ENCODE measurements around the gene OPN1LW.

- TF ChIP-seq POLR2A (IDR thresholded peaks at IDR 0.05) (no peak), POLR2AphosphoS5 (IDR thresholded peaks at IDR 0.05) (no peak), EP300 (IDR thresholded peaks at IDR 0.05) (no peak)
- TF ChIP-seq, protein P1, sequence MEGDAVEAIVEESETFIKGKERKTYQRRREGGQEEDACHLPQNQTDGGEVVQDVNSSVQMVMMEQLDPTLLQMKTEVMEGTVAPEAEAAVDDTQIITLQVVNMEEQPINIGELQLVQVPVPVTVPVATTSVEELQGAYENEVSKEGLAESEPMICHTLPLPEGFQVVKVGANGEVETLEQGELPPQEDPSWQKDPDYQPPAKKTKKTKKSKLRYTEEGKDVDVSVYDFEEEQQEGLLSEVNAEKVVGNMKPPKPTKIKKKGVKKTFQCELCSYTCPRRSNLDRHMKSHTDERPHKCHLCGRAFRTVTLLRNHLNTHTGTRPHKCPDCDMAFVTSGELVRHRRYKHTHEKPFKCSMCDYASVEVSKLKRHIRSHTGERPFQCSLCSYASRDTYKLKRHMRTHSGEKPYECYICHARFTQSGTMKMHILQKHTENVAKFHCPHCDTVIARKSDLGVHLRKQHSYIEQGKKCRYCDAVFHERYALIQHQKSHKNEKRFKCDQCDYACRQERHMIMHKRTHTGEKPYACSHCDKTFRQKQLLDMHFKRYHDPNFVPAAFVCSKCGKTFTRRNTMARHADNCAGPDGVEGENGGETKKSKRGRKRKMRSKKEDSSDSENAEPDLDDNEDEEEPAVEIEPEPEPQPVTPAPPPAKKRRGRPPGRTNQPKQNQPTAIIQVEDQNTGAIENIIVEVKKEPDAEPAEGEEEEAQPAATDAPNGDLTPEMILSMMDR (IDR thresholded peaks at IDR 0.05) = no peak
Measured at GRCh38 chrX:154140742-154141141, 3.3 kb upstream of the OPN1LW start.

All from suprapubic skin (tissue), 4 donors.